Urothelium cell line (cell line): ENCODE results near the gene CCSER2.
"Not testable (repeated sequence)": the region's sequence is repeated elsewhere in the genome, so short reads cannot be mapped to it uniquely, and the experiment has no call there.

Source experiments
- DNase-seq: peaks from one replicate; pipeline ENCODE4 v3.0.0; 2011; ENCODE audit warnings: low spot score, mixed read lengths
- FAIRE-seq: peaks from 2 replicates; lab custom pipeline; 2011; peaks lifted over from hg19 to GRCh38; lab: Jason Lieb, UNC

The CCSER2 gene

DNA sequence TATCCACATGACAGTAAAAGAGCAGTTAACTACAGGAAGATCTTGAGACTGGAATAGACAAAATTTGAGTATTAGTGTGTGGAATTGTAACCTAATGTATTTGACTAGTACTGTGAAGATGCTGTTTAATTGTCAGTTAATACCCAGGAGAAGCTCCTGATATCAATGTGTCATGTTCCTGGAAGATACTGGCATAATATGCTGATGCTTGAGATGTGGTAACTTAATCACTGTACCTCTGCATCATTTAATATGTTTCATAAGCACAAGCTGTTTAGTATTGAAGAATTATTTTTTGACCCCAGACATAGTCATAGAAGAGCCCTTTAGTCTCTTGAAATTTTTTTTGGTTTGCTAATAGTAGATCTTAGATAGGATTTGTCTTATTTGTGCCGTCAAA lies 15.4 kb downstream of the CCSER2 start:
- no peak for FAIRE-seq
- DNase-seq, result no peak

DNA sequence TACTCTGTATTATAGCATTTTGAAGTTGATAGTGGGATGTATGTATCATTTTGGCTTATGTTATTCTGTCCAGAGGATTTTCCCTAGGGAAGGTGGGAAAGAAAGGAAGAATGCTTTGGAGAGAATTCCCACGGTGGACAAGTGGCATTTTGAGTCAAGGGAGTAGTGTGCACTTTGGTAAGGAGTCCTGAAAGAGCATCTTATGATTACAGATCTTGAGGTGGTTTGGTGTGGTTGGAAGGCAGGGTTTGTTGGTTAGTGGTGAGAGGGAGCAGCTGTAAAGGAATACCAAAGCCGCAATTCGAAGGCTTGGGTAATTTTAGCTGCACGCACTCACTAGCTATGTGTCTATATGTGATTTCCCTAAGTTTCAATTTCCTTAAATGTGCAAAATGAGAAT lies 16.1 kb downstream of the CCSER2 start:
- DNase-seq (no peak), FAIRE-seq (no peak)

DNA sequence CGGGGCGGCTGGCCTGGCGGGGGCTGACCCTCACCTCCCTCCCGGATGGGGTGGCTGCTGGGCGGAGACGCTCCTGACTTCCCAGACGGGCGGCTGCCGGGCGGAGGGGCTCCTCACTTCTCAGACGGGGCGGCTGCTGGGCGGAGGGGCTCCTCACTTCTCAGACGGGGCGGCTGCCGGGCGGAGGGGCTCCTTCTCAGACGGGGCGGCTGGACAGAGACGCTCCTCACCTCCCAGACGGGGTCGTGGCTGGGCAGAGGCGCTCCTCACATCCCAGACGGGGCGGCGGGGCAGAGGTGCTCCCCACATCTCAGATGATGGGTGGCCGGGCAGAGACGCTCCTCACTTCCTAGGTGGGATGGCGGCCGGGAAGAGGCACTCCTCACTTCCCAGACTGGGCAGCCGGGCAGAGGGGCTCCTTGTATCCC lies 19.2 kb downstream of the CCSER2 start:
- DNase-seq, FAIRE-seq: not testable (repeated sequence)

DNA sequence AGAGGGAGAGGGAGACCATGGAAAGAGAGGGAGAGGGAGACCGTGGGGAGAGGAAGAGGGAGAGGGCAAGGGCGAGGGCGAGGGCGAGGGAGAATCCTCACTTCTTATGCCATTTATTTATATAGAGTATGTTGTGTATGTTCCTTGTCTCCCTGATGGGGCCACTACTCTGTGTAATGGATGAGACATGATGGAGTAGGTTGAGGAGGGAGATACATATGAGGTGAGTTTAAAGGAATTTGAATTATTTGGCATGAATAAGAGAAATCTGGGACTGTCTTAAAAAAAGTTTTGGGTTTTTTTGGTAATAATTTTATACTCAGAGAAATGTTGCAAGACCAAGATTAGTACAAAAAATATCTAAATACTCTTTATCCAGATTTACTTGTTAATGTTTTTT lies 20.1 kb downstream of the CCSER2 start:
- peak; percentile 28 for DNase-seq
- no peak for FAIRE-seq

DNA sequence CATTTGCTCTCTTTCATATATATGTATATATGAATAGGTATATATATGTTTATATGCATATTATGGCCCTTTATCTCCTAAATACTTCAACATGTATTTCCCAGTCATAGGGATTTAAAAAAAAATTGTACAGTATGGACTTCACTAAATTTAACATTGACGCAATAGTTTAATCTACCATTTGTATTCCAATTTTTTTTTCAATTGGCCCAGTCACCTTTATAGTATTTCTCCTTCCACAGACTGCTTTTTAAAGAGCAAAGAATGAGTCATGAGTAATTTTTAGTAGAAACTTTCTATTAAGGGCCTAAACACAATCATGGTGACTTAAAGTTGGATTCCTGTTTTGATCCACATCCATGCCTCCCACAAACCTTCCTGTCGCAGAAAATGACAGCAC lies 20.5 kb downstream of the CCSER2 start:
- DNase-seq (no peak), FAIRE-seq (no peak)

DNA sequence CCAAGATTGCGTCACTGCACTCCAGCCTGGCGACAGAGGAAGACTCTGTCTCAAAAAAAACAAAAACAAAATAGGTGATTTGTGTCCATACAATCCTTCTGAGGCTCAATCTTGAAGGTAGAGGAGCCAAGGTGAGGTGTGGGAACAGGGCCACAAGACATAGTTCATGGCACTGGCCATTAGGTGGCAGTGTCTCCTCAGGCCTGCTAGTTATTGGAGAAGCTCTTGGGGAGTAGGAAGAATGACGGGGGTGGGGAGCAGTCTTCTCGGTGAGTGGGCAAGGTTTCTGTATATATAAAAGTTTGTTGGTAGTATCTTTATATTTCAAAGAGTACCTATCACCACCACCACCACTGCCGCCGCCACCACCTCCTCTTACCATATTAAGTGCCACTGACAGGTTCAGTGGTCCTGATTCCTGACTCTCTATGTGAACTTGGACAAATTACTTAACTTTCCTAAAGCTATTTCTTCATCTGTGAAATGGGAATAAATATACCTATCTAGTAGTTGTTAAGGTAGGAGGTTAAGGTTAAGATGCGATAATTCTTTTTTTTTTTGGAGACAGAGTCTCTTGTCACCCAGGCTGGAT lies 24.0 kb downstream of the CCSER2 start:
- DNase-seq (peak; percentile 57), FAIRE-seq (no peak)

DNA sequence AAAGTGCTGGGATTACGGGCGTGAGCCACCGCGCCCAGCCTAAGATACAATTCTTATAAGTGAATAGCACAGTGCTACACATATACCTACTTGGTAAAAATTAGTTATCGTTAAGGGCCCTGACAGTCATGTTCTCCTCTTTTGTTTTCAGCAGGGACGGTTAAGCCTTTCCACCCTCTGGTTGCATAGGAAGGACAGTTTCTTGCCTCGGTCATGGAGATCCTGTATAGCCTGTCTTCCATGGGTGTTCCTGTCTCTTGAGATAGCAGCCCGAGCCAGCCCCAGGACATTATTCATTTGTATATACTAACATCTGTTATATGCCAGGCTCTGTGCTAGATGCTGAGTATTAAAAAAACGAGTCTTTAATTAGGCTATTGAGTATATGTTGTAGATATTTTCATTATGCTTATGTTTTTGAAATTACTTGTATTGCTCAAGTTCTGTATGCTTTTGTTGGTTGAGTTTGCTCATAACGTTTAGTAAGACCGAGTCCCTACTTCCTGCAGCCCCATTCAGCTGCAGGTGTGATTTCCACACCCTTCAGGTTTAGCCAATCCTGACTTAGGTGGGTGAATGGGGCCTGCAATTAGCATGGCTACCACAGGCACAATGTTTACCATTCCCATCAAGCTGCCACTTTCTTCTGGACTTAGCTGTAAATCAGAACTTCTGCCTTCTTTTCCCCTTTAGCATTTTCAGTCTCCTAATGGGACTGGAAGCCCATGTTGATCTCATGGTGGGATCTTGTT lies 24.8 kb downstream of the CCSER2 start:
- DNase-seq, result no peak
- FAIRE-seq, result no peak

DNA sequence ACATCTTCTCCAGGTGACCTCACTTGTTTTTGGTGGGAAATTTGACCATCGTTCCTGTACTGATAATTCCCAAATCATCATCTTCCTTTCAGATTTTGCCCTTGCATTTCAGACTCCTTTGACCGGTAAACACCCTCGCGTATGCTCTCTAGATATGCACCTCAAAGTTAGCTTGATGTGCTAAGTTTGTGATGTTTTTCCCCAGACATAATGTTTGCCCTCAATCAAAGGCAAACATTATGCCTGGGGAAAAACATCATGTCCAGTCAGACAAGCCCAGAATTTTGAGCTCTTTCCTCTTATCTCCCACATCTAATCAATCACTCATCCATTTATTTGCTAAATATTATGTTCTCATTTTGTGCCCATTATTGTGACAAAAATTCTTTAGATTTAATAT lies 26.2 kb downstream of the CCSER2 start:
- FAIRE-seq (no peak), DNase-seq (no peak)

DNA sequence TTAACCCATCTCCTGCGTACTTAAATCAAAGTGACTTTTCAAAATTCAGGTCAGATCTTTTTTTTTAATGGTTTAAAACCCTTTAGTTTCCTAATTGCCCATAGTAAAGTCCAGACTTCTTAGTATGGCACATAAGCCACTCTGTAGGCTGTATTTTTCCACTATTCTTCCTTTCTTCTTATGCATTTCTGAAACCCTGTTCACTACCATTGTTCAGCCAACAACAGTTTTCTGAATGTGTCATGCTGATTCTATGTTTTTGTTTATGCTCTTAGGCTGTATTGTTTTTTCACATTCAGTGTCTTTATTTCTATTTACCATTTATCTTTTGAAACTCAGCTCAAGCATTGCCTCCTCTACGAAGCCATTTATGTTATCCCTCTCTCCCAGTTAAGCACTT lies 26.7 kb downstream of the CCSER2 start:
- DNase-seq (no peak), FAIRE-seq (no peak)

DNA sequence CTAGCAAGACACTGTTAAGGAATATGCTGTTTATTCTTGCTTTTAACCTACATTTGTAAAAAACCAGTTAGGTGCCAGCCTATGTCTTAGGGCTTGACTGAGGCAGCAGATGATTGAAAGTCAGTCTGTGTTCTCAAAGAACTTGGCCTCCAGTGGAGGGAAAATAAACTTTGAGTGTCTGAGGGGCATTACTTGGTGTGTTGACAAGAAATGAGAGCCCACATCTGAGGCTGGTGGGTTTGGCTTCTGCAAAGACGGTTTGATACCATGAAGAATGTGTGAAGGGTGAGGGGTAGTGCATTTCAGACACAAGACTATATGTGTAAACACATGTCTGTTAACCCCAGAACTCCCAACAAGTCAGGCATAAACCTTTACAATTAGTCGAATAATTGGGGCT lies 28.5 kb downstream of the CCSER2 start:
- DNase-seq (no peak), FAIRE-seq (no peak)

DNA sequence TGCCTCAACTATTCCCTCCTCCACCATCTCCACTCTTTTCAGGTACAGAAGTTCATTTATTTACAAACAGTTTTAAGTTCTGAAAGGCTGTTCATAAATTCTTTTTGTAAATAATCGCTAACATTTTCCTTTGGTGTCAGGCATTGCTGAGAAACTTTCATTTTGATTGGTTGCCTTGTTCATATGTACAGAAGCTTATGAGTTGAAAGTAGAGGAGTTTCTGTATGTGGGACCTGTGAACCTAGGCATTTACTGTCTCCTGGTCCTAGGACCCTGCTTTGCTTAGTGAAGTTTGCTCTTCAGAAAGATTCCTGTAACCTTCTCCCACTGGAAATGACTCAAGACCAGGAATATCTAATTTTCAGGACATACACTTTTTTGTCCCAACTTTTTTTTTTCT lies 30.4 kb downstream of the CCSER2 start:
- DNase-seq (no peak), FAIRE-seq (no peak)

DNA sequence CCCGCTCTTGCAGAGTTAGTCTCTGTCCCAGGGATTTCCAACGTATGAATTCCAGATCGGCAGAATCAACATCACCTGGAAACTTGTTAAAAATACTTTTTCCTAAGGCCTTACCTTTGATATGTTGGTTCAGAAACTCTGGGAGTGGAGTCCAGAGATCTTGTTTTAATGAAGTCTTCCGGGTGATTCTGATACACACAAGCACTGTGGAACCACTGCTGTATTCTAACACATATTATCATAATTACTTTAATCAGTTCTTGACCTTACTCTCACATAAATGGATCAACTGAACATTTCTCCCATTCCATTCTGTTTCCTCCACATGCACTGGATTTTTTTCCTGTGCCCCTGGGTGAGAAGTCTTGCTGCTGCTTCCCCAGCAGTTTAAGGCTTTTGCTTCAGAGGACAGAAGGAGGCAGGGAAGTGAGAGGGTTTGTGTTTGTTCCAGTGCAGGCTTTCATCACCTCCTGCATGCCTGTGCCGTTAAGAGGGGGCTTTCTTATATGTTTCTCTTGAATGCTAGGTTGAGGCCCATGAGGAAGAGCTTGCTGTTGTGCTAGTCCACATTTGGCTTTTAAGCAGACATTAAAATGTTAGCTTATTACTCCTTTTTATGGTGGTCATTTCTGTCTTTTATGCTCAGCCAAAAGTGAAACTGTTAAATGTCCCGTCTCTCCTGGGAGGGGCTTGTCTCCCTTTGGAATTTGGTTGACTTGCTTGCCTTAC lies 32.4 kb downstream of the CCSER2 start:
- FAIRE-seq, result no peak
- no peak for DNase-seq

DNA sequence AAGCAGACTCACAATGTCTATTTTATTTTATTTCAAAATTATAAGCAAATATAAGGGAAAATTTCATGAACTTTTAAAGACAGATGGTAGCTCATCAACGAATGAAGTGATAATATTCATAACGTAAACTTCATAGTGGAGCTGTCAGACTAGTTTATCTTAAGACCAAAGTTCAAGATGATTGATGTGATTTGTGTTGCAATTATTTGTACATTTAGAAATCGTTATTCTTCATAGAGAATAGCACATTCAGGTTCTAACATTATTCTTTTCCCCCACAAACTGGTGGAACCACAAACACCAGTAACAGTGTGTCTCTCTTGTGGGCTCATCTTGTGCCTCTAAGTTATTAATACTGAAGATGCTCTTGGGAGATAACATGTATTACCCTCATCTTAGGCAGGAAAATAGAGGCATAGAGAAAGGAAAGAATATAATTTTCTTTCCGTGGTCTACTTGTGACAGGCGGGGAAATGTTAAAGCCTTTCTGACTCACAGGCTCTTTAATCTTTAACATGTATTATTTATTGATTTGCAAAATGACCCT lies 37.0 kb downstream of the CCSER2 start:
- no peak for DNase-seq
- no peak for FAIRE-seq

DNA sequence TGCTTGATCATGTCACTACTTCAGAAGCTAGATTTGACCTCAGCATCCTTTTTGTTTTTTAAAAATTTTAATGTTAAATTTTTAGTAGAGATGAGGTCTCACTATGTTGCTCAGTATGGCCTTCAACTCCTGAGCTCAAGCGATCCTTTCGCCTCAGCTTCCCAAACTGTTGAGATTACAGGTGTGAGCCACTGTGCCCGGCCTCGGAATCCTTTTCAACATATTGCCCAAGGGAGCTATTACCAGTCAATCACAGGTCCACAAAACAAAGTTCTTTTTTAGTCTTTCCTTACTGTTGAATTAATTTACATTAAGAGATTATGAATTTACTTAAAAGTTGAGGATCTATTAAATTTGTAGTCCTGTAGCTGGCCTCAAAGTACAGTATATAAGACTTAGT lies 37.7 kb downstream of the CCSER2 start:
- no peak for DNase-seq

DNA sequence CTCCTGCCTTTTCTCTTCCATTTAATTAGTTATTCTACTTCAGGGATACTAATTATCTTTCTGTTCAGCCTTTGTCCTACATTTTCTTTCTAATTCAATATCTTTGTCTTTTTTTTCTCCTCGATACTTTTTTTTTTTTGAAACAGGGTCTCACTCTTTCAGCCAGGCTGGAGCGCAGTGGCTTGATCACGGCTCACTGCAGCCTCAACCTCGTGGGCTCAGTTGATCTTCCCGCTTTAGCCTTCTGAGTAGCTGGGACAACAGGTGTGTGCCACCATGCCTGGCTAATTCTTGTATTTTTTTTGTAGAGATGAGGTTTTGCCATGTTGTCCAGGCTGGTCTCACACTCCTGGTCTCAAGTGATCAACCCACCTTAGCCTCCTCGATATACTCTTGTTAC lies 38.9 kb downstream of the CCSER2 start:
- FAIRE-seq (no peak), DNase-seq (no peak)

More for the DNA sequence above, 37.7 kb downstream of the CCSER2 start:
- FAIRE-seq, result no peak

DNA sequence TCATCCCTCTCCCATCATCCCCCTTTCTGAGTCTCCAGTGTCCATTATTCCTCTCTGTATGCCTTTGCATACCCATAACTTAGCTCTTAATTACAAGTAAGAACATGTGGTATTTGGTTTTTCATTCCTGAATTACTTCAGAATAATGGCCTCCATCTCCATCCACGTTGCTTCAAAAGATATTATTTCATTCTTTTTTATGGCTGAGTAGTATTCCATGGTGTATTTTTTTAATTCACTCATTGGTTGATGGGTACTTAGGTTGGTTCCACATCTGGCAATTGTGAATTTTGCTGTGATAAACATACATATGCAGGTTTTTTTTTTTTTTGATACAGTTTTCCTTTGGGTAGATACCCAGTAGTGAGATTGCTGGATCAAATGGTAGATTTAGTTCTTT lies 40.4 kb downstream of the CCSER2 start:
- no peak for DNase-seq
- no peak for FAIRE-seq

DNA sequence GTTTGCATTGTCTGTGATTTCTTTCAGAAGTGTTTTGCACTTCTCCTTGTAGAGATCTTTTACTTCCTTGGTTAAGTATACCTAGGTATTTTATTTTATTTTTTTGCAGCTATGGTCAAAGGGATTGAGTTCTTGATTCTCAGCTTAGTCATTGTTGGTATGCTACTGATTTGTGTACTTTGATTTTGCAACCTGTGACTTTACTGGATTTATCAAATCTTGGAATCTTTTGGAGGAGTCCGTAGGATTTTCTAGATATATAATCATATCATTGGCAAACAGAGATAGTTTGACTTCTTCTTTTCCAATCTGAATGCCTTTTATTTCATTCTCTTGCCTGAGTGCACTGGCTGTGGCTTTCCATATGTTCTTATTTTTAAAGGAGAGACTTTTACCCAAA lies 41.9 kb downstream of the CCSER2 start:
- no peak for DNase-seq
- no peak for FAIRE-seq

DNA sequence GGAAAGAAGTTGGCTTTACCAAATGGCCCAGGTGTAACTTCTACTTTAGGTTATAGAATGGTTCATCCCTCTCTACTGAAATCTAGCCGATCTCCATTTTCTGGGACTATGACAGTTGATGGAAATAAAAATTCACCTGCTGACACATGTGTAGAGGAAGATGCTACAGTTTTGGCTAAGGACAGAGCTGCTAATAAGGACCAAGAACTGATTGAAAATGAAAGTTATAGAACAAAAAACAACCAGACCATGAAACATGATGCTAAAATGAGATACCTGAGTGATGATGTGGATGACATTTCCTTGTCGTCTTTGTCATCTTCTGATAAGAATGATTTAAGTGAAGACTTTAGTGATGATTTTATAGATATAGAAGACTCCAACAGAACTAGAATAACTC lies 43.6 kb downstream of the CCSER2 start:
- no peak for FAIRE-seq
- DNase-seq, result no peak

DNA sequence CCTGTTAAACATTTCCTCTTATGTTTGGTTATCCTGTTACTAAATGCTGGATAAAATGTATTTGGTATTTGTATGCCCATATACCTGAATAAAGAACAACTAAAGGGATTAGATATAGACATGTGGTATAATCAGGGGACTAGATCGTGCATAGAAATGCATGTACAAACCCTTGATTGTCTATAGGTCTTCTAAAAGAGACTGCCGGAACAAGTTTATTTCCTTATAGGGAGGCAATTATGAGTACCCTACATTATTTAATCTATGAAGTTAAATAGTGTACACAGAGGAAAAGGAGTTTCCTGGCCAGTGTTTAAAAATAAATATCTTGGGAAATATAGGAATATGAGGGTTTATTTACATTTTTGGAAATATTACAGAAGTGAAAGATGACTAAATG lies 44.6 kb downstream of the CCSER2 start:
- no peak for FAIRE-seq
- no peak for DNase-seq

DNA sequence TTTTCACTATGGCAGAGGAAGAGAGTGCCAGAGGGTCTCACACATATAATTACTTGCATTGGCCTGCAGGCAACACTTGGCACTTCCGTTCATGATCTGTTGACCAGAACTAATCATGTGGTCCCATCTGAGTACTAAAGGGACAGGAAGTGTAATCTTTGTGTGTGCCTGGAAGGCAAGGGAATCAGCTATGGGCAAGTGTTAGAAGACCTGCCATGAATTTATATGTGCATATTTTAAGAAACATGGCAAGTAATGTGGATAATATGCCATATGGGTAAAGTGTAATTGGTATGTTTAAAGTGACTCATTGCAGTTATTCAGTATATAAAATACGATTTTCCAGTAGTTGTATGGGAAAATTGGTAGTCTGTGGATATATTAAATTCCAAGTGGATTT lies 46.1 kb downstream of the CCSER2 start:
- DNase-seq, result no peak
- FAIRE-seq, result no peak

DNA sequence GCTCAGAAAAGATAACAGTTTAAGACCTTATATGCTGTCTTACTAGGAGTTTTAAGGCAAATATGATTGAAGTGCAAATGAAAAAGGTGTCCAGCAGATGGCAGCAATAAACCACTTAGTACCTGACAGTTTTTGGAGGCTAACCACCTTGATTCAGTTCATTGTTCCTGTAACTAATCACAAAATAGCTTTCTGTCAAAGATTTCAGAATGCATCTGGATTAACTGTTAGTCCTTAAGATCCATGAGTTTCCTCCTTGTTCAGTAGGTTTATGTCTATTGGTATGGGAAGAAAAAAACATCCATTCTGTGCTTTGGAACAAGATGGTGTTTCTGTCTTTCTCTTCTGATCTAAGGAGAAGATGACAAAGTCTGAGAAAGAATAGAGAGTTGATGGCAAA lies 46.6 kb downstream of the CCSER2 start:
- DNase-seq, result peak; percentile 16
- peak; percentile 23 for FAIRE-seq

DNA sequence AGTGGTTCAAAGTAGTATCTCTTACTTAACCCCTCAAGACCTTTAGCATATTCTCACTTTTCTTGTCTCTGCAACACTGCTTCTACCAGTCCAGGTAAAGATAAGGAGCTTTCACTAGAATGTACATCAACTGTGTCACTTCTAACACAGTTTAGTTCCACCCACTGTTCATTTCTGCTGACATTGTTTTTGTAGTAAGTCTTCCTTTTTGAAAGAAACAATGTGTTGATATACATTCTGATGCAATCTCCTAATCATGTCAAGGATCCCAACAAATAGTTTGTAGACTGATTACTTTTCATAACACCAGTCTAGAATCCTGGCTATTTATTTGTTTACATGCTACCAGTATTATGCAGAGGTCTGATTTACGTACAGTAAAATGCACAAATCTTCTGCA lies 47.5 kb downstream of the CCSER2 start:
- DNase-seq, result no peak
- FAIRE-seq, result no peak
